Muscle layer of colon (tissue), 2 donors: ENCODE data around the gene PCDHGB2.
A peak's percentile ranks its signal among the peaks of the same experiment; 100 is the strongest.

Source experiments
- H3K27ac ChIP-seq: one replicate; pipeline ENCODE4 v1.7.0; 2013; ENCODE audit warnings: low read depth, mild to moderate bottlenecking, low read length, moderate library complexity
- H3K27me3 ChIP-seq, 2 donors: one replicate each; pipeline ENCODE4 v1.7.0; 2013; ENCODE audit warnings: low read length in 2 of 2, mild to moderate bottlenecking in 2 of 2; ENCODE audit not compliant: insufficient read depth in 2 of 2, control insufficient read depth in 1 of 2
- H3K36me3 ChIP-seq: one replicate; pipeline ENCODE4 v1.7.0; 2013; ENCODE audit warnings: mild to moderate bottlenecking, low read length; ENCODE audit not compliant: insufficient read depth
- H3K4me1 ChIP-seq: one replicate; pipeline ENCODE4 v1.7.0; 2013; ENCODE audit warnings: mild to moderate bottlenecking, low read length; ENCODE audit not compliant: insufficient read depth
- H3K4me3 ChIP-seq, 2 donors: one replicate each; pipeline ENCODE4 v1.7.0; 2013; ENCODE audit warnings: low read length in 2 of 2, low read depth in 1 of 2, mild to moderate bottlenecking in 1 of 2, moderate library complexity in 1 of 2
- H3K9ac ChIP-seq: one replicate; pipeline ENCODE4 v1.7.0; 2013; ENCODE audit warnings: low read length
- H3K9me3 ChIP-seq: one replicate; pipeline ENCODE4 v1.7.0; 2013; ENCODE audit warnings: mild to moderate bottlenecking, low read length
- donor health status: abdominal sarcoma.
- donor health status: Adenocarcinoma of cecum.

PCDHGB2 gene

DNA sequence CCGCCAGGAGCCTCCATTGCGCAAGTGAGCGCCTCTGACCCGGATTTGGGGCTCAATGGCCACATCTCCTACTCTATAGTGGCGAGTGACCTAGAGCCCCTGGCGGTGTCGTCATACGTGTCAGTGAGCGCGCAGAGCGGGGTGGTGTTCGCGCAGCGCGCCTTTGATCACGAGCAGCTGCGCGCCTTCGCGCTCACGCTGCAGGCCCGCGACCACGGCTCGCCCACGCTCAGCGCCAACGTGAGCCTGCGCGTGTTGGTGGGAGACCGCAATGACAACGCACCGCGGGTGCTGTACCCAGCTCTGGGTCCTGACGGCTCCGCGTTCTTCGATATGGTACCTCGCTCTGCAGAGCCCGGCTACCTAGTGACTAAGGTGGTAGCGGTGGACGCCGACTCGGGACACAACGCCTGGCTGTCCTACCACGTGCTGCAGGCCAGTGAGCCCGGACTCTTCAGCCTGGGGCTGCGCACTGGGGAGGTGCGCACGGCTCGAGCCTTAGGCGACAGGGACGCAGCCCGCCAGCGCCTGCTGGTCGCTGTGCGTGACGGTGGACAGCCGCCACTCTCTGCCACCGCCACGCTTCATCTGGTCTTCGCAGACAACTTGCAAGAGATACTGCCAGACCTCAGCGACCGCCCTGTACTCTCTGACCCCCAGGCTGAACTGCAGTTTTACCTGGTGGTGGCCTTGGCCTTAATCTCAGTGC is 50.0 kb downstream of the PCDHGB2 start:
- Histone ChIP-seq H3K36me3 (no peaks in the 10 kb centered on the region), H3K4me3 (peak overlapping the region; percentile 11 to 49), H3K9me3 (peaks cover 82% of the 10 kb centered on the region)

DNA sequence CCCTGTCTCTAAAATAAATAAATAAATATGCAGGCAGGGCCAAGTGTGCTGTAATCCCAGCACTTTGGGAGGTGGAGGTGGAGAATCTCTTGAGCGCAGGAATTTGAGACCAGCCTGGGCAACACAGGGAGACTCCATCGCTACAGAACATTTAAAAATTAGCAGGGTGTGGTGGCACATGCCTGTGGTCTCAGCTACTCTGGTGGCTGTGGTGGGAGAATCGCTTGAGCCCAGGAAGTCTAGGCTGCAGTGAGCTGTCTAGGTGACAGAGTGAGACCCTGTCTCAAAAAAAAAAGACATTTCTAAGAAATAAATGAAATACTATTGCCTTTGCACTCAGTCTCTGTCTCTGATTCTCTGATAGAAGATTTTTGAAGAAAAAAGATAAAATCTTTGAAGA is 51.8 kb downstream of the PCDHGB2 start:
- H3K27ac ChIP-seq = no peak overlapping the region
- no peaks in the 10 kb centered on the region for H3K27me3 ChIP-seq
- H3K4me1 ChIP-seq = no peaks in the 10 kb centered on the region
- H3K9ac ChIP-seq = no peak overlapping the region
- H3K9me3 ChIP-seq = peaks cover 81% of the 10 kb centered on the region
- H3K36me3 ChIP-seq = no peaks in the 10 kb centered on the region
- peak overlapping the region in 1 of 2 donors; percentile 35 for H3K4me3 ChIP-seq

More for the DNA sequence above, 50.0 kb downstream of the PCDHGB2 start:
- H3K27ac ChIP-seq = no peak overlapping the region
- H3K27me3 ChIP-seq = no peaks in the 10 kb centered on the region
- H3K9ac ChIP-seq = no peak overlapping the region
- H3K4me1 ChIP-seq = no peaks in the 10 kb centered on the region
